OCI-LY1 (cell line): ENCODE results near the gene HLA-DMA.

Source experiments
- CTCF ChIP-seq: fragments of 200-600 bp; sonication (generic), shearing (Covaris generic); IDR thresholded peaks from 2 replicates; pipeline ENCODE4 v1.5.1; 2017; ENCODE audit warnings: mild to moderate bottlenecking, antibody characterized with exemption, low read length, moderate library complexity, mixed read lengths
- EZH2 ChIP-seq: fragments of 200-600 bp; sonication (generic), shearing (Covaris generic); IDR thresholded peaks from 2 replicates; pipeline ENCODE4 v1.8.0; 2017; ENCODE audit warnings: borderline replicate concordance, mixed run types, mild to moderate bottlenecking, antibody characterized with exemption, low read length, moderate library complexity, mixed read lengths

- TF ChIP-seq CTCF (no peak), EZH2 (no peak)
Observed at GRCh38 chr6:32968867-32969684, 16.2 kb upstream of the HLA-DMA start.
